GM13976 (cell line): ENCODE measurements around the gene RNF135.

Source experiments
- DNase-seq: peaks from one replicate; pipeline ENCODE4 v3.0.0; 2012; ENCODE audit warnings: low spot score
- in situ Hi-C: fragments of 300-500 bp; cut with MboI; formaldehyde crosslinking; loops from one replicate; pipeline ENCODE4 v1.12.0; 2022; ENCODE audit warnings: low sequenced_read_pairs, mixed read lengths, inconsistent platforms; ENCODE audit not compliant: unreplicated experiment
- TF ChIP-seq, protein P1 (sequence below): IDR thresholded peaks from 2 replicates; pipeline ENCODE4 v1.5.1; 2012; ENCODE audit warnings: borderline replicate concordance, mild to moderate bottlenecking; ENCODE audit not compliant: insufficient read depth; ENCODE audit errors: extremely low read depth, missing control alignments, control extremely low read depth

The RNF135 gene, protein sequence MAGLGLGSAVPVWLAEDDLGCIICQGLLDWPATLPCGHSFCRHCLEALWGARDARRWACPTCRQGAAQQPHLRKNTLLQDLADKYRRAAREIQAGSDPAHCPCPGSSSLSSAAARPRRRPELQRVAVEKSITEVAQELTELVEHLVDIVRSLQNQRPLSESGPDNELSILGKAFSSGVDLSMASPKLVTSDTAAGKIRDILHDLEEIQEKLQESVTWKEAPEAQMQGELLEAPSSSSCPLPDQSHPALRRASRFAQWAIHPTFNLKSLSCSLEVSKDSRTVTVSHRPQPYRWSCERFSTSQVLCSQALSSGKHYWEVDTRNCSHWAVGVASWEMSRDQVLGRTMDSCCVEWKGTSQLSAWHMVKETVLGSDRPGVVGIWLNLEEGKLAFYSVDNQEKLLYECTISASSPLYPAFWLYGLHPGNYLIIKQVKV

GRCh38 chr17:30970831-30971567, at the start of gene RNF135:
Gene RNF135 (plus strand): TSS chr17:30971039. CDS start chr17:30971074, 35 bp downstream.
- in situ Hi-C loops, result no loop called here
- DNase-seq, result peak; percentile 86
- TF ChIP-seq, protein P1, sequence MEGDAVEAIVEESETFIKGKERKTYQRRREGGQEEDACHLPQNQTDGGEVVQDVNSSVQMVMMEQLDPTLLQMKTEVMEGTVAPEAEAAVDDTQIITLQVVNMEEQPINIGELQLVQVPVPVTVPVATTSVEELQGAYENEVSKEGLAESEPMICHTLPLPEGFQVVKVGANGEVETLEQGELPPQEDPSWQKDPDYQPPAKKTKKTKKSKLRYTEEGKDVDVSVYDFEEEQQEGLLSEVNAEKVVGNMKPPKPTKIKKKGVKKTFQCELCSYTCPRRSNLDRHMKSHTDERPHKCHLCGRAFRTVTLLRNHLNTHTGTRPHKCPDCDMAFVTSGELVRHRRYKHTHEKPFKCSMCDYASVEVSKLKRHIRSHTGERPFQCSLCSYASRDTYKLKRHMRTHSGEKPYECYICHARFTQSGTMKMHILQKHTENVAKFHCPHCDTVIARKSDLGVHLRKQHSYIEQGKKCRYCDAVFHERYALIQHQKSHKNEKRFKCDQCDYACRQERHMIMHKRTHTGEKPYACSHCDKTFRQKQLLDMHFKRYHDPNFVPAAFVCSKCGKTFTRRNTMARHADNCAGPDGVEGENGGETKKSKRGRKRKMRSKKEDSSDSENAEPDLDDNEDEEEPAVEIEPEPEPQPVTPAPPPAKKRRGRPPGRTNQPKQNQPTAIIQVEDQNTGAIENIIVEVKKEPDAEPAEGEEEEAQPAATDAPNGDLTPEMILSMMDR, result no peak

DNA sequence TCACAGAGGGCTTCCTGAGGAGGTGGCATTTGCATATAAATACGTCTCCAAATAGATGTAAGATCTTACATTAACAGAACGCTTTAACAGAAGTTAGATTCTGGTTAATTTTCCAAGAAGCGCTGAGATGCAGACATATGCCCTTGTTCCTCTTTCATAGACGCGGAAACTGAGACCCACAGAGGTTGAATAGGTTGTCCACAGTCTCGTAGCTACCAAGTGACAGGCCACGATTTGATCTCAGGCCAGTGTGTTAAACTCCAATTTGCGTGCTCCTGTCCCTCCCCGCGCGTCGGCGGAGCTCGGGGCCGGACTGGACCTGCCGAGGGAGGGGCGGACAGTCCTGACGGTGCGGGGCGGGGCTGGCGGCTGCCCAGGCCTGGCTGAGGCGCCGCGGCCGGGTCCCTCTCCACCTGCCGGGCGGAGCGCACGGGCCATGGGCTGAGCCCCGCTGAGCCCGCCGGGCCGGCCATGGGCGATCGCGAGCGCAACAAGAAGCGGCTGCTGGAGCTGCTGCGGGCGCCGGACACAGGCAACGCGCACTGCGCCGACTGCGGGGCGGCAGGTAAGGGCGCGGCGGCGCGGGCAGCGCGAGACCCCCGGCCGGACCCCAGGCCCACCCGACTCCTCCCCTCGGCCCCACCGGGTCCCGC, 49.2 kb upstream of the RNF135 start, which contains the start of gene ADAP2:
Gene ADAP2 (plus strand): TSS at position 402 of the 653 bp plus-strand sequence. CDS start 70 bp downstream, at position 472.
- in situ Hi-C loops, result no loop called here
- TF ChIP-seq, protein P1, result no peak
- DNase-seq, result peak; percentile 79

DNA sequence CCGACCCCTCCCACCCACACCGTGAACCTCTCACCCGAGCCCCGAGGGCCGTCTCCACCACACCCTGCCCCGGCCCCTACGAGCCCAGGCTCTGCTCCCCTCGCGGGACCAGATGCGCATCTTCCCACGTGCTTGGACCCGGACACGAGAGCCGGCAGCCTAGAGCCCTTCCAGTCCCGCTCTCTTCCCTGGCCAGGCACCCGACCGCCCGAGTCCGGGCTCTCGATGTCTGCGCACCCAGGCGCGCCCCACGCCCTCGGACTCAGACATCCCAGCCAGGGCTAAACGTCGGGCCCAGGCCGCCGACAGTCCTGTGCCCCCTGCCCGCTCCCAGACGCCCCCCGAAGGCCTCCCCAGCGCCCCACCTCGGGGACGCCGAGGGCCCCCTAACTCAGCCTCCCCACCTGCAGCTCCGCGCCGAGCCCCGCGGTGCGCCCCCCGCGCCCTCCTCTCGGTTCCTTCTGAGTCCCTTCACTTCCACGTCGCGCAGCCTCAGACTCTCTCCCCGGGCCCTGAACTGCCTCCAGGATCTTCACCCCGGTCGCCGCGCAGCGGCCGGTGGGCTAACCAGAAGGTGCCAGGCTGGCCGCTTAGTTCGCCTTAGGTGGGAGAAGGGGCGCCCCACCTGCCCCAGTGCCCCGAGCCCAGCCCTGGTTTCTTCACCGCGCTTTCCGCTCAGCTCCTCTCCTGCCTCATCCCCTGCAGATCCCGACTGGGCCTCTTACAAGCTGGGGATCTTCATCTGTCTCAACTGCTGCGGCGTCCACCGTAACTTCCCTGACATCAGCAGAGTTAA, 48.4 kb upstream of the RNF135 start:
- TF ChIP-seq, protein P1, result no peak
- peak; percentile 64 for DNase-seq
- in situ Hi-C loops, result no loop called here

DNA sequence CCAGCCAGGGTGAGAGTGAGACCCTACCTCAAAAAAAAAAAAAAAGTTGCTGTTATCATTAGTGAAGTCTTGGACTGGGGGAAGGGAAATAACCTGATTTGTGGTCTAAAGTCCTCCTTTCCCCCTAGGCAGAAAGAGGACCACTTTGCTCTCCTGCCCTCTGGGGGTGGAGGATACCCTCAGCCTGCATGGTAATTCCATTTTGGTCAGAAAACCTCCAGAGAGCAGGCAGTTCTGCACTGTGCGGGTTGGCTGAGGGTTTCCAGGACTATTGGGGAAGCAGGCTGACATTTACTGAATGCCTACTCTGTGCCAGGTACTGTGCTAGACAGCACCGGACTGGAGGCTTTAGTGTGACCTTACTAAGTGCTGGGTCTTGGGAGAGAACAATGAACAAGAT, 46.5 kb upstream of the RNF135 start:
- in situ Hi-C loops, result no loop called here
- TF ChIP-seq, protein P1, result no peak
- DNase-seq, result no peak

DNA sequence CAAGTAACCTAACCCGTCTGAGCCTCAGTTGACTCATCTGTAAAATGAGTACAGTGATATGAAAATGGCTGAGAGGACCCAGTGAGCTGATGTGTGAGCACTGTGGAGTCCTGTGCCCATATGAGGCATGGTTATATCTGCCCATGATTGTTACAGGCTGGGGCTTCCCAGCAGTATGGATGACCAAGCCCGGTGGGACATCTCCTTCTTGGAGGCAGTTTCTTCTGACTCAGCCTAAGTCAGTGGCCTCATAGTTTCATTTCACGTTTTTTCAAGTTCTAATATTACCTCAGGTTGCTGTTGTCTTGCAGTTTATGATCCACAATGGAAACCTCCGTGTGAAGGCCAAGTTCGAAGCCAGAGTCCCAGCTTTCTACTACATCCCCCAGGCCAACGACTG, 44.3 kb upstream of the RNF135 start:
- TF ChIP-seq, protein P1, result no peak
- peak; percentile 50 for DNase-seq
- in situ Hi-C loops, result no loop called here
